PC-9 (cell line): ENCODE measurements around the gene TBCE.
"Not testable (repeated sequence)": the region's sequence is repeated elsewhere in the genome, so short reads cannot be mapped to it uniquely, and the experiment has no call there.

Experiments
- EZH2 ChIP-seq: fragments of 200-600 bp; sonication (generic); IDR thresholded peaks from 2 replicates; pipeline ENCODE4 v1.8.0; 2017; ENCODE audit warnings: antibody characterized with exemption, low read depth
- TF ChIP-seq, protein P1 (sequence below): fragments of 200-600 bp; sonication (generic); conservative IDR thresholded peaks from 2 replicates; pipeline ENCODE4 v1.6.1; 2017; ENCODE audit warnings: mixed run types, antibody characterized with exemption, mild to moderate bottlenecking, moderate library complexity

DNA sequence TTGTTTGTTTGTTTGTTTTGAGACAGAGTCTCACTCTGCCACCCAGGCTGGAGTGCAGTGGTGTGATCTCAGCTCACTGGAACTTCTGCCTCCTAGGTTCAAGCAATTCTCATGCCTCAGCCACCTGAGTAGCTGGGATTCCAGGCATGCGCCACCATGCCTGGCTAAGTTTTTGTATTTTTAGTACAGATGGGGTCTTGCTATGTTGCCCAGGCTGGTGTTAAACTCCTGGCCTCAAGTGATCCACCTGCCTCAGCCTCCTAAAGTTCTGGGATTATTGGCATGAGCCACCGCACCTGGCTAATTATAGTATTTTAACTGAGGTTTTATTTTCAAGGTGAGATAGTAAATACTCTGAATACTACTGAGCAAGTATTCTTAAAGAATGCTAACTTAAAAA is 102.7 kb downstream of the TBCE start:
- TF ChIP-seq, protein P1, sequence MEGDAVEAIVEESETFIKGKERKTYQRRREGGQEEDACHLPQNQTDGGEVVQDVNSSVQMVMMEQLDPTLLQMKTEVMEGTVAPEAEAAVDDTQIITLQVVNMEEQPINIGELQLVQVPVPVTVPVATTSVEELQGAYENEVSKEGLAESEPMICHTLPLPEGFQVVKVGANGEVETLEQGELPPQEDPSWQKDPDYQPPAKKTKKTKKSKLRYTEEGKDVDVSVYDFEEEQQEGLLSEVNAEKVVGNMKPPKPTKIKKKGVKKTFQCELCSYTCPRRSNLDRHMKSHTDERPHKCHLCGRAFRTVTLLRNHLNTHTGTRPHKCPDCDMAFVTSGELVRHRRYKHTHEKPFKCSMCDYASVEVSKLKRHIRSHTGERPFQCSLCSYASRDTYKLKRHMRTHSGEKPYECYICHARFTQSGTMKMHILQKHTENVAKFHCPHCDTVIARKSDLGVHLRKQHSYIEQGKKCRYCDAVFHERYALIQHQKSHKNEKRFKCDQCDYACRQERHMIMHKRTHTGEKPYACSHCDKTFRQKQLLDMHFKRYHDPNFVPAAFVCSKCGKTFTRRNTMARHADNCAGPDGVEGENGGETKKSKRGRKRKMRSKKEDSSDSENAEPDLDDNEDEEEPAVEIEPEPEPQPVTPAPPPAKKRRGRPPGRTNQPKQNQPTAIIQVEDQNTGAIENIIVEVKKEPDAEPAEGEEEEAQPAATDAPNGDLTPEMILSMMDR, result not testable (repeated sequence)
- not testable (repeated sequence) for TF ChIP-seq EZH2
